Endothelial cell of umbilical vein (primary cell): ENCODE measurements around the gene ARHGAP31. TPM values are rescaled to one million over a fixed set of nuclear protein-coding genes. Genes with fewer than 3 reads are reported as not detected.

ENCODE experiments used
- BruUV-seq: library from RNA; stranded (reverse); fragments of 400-500 nt; replicated peaks from 2 replicates; lab custom pipeline; 2021; lab: Mats Ljungman, UMichigan
- CTCF ChIA-PET: fragments of 300-600, 350-600 bp; sonication (Branson Sonifier 250); formaldehyde crosslinking; loops from one replicate; lab custom pipeline; 2021; ENCODE audit warnings: antibody characterized with exemption, inconsistent platforms; lab: Charles Lee
- POLR2A ChIA-PET: fragments of 300-600, 350-600 bp; sonication (Branson Sonifier 250); formaldehyde crosslinking; loops from one replicate; lab custom pipeline; 2021; ENCODE audit warnings: antibody characterized with exemption, inconsistent platforms; lab: Charles Lee
- DNase-seq: peaks from one replicate; pipeline ENCODE4 v3.0.0-alpha.2; 2011; ENCODE audit warnings: low read depth, low spot score
- FAIRE-seq: peaks from 2 replicates; lab custom pipeline; 2011; peaks lifted over from hg19 to GRCh38; lab: Jason Lieb, UNC
- H2AFZ ChIP-seq: 2 replicates; pipeline ENCODE4 v1.6.0; 2012; ENCODE audit warnings: low read depth, low read length, control low read depth, inconsistent platforms
- H3K27ac ChIP-seq: 2 replicates; pipeline ENCODE4 v1.5.1; 2011; ENCODE audit warnings: low read depth, mild to moderate bottlenecking, control low read depth, low read length, moderate library complexity; ENCODE audit not compliant: insufficient read depth
- H3K27me3 ChIP-seq, 2 experiments: 2 replicates each; pipeline versions ENCODE4 v1.6.0 to v1.6.1; 2011; ENCODE audit warnings: low read length in 2 of 2, mixed read lengths in 1 of 2; ENCODE audit not compliant: control insufficient read depth in 2 of 2, insufficient read depth in 2 of 2
- H3K36me3 ChIP-seq, 2 experiments: 2 replicates in 1 of 2; 3 replicates in 1 of 2; pipeline ENCODE4 v1.5.1; 2011; ENCODE audit warnings: low read length in 2 of 2, mild to moderate bottlenecking in 1 of 2, moderate library complexity in 1 of 2; ENCODE audit not compliant: control insufficient read depth in 2 of 2, insufficient read depth in 2 of 2; ENCODE audit errors: extremely low read depth in 1 of 2
- H3K4me1 ChIP-seq: 3 replicates; pipeline ENCODE4 v1.5.1; 2011; ENCODE audit warnings: mild to moderate bottlenecking, low read length; ENCODE audit not compliant: control insufficient read depth, insufficient read depth; ENCODE audit errors: extremely low read depth
- H3K4me2 ChIP-seq: 2 replicates; pipeline ENCODE4 v1.6.1; 2011; ENCODE audit warnings: low read length, control low read depth, mixed read lengths; ENCODE audit not compliant: insufficient read depth
- H3K4me3 ChIP-seq, 3 experiments: fragments of 200-600 bp in 1 of 3; sonication (generic), shearing (Covaris generic) in 1 of 3; replicated peaks in 1 of 3; 2 replicates each; pipeline ENCODE4 v1.5.1; 2011 to 2016; ENCODE audit warnings: control low read depth in 3 of 3, low read length in 3 of 3, mild to moderate bottlenecking in 2 of 3, inconsistent platforms in 1 of 3, low read depth in 1 of 3, moderate library complexity in 1 of 3; ENCODE audit not compliant: insufficient read depth in 1 of 3
- H3K79me2 ChIP-seq: 2 replicates; pipeline ENCODE4 v1.6.0; 2012; ENCODE audit warnings: low read length, inconsistent platforms; ENCODE audit not compliant: control insufficient read depth, insufficient read depth
- H3K9ac ChIP-seq: replicated peaks from 2 replicates; pipeline ENCODE3; 2011; ENCODE audit warnings: low read length, control low read depth; ENCODE audit not compliant: insufficient read depth; ENCODE audit errors: extremely low read depth
- H3K9me1 ChIP-seq: replicated peaks from 3 replicates; pipeline ENCODE4 v1.6.0; 2011; ENCODE audit warnings: mild to moderate bottlenecking, low read length; ENCODE audit not compliant: control insufficient read depth, insufficient read depth; ENCODE audit errors: extremely low read depth
- H3K9me3 ChIP-seq: replicated peaks from 2 replicates; pipeline ENCODE4 v1.5.1; 2012; ENCODE audit warnings: low read length, inconsistent platforms; ENCODE audit not compliant: control insufficient read depth, insufficient read depth
- H4K20me1 ChIP-seq: replicated peaks from 2 replicates; pipeline ENCODE3; 2011; ENCODE audit warnings: mild to moderate bottlenecking, low read length; ENCODE audit not compliant: control insufficient read depth, insufficient read depth; ENCODE audit errors: extremely low read depth
- EZH2 ChIP-seq: IDR thresholded peaks from 2 replicates; pipeline ENCODE4 v1.6.1; 2012; ENCODE audit warnings: borderline replicate concordance, low read depth, mild to moderate bottlenecking, moderate library complexity, low read length, inconsistent platforms; ENCODE audit not compliant: severe bottlenecking
- FOS ChIP-seq: IDR thresholded peaks from 2 replicates; pipeline ENCODE4 v1.6.1; 2011; ENCODE audit warnings: mild to moderate bottlenecking, low read length, moderate library complexity, borderline replicate concordance; ENCODE audit not compliant: insufficient read depth
- GATA2 ChIP-seq: IDR thresholded peaks from 2 replicates; pipeline ENCODE4 v1.7.0; 2011; ENCODE audit warnings: low read depth, mild to moderate bottlenecking, moderate library complexity, mixed read lengths, low read length; ENCODE audit not compliant: insufficient read length, insufficient read depth
- JUN ChIP-seq: IDR thresholded peaks from 2 replicates; pipeline ENCODE4 v1.6.1; 2011; ENCODE audit warnings: borderline replicate concordance, low read depth; ENCODE audit not compliant: insufficient read length, insufficient read depth
- MYC ChIP-seq: IDR thresholded peaks from one replicate; pipeline ENCODE4 v1.6.1; 2011; ENCODE audit warnings: mild to moderate bottlenecking, low read depth, low read length
- POLR2A ChIP-seq: IDR thresholded peaks from 2 replicates; pipeline ENCODE4 v1.6.1; 2012; ENCODE audit warnings: low read depth, mild to moderate bottlenecking, control low read depth, low read length
- POLR2AphosphoS5 ChIP-seq: IDR thresholded peaks from 2 replicates; pipeline ENCODE4 v1.6.1; 2012; ENCODE audit warnings: low read depth, mild to moderate bottlenecking, control low read depth, low read length, moderate library complexity; ENCODE audit not compliant: insufficient read depth
- dilution Hi-C: fragments of 300-500 bp; cut with MboI; formaldehyde crosslinking; loops from one replicate; pipeline ENCODE4 v1.15.0; 2019; ENCODE audit warnings: low sequenced_read_pairs; ENCODE audit not compliant: extremely low pct_ligation_motif_present
- intact Hi-C: fragments of 100-400 bp; cut with micrococcal nuclease; formaldehyde crosslinking; loops from one replicate; pipeline ENCODE4 v1.10.0; 2022
- polyA plus RNA-seq, 4 experiments: library from polyadenylated mRNA; depleted of rRNA in 3 of 4; stranded (reverse) in 3 of 4; unstranded in 1 of 4; fragments of >200 nt; gene quantifications; 2 replicates each; pipeline versions ENCODE4 v1.2.1 to v1.2.3, GENCODE V29; 2011 to 2012; ENCODE audit warnings: missing spikeins in 1 of 4
- total RNA-seq: library from RNA; stranded (reverse); gene quantifications from 2 replicates; pipeline ENCODE4 v1.2.3, GENCODE V29; 2021
- TF ChIP-seq, protein P1 (sequence below): IDR thresholded peaks from 2 replicates; pipeline ENCODE4 v1.6.1; 2011; ENCODE audit not compliant: insufficient read depth, insufficient read length
- TF ChIP-seq, protein P2 (sequence below), 2 donors: IDR thresholded peaks; 1 replicate in 1 of 2; 2 replicates in 1 of 2; pipeline ENCODE4 v1.5.1; 2011; ENCODE audit warnings: low read length in 2 of 2, mild to moderate bottlenecking in 2 of 2, moderate library complexity in 2 of 2, control low read depth in 1 of 2, inconsistent platforms in 1 of 2, low read depth in 1 of 2; ENCODE audit not compliant: insufficient read depth in 1 of 2; ENCODE audit errors: extremely low read depth in 1 of 2

ARHGAP31 gene
- total and polyA plus RNA-seq, 2 donors (not counting 3 experiments of a cell fraction or from before 2014, with no cell fraction given) = 25.5 to 65.8 TPM

DNA sequence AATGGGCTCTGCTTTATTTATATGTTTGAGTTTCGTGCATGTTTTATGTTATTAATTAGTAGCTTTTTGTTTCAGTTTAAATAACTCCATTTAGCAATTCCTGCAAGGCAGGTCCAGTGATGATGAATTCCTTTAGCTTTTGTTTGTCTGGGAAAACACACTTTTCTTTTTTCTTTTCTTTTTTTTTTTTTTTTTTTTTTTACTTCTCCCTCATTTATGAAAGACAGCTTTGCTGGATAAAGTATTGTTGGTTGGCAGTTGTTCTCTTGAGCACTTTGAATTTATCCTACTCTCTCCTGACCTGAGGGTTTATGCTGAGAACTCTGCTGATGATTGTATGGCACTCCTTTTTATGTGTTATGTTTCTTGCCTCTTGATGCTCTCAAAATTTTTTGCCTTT, 133.5 kb downstream of the ARHGAP31 start:
- CTCF ChIA-PET = interaction anchor here (0.6 to 1.1 kb wide), 2 partner anchors 106 to 760 kb away, joined by 3 read pairs; no protein-coding TSS in a partner anchor
- DNase-seq (no peak), FAIRE-seq (no peak)
- no peak overlapping the region for H3K9ac ChIP-seq
- peaks cover 6 to 8% of the 10 kb centered on the region in 2 experiments for H3K36me3 ChIP-seq
- POLR2A ChIA-PET = interaction anchor here (0.6 kb wide), 1 partner anchor 36 kb away, joined by 5 read pairs; the partner anchor contains the start of gene TMEM39A
- no peak overlapping the region for H3K27ac ChIP-seq
- H3K27me3 ChIP-seq = no peaks in the 10 kb centered on the region
- intact Hi-C loops = loop anchor here (2.0 kb wide), 1 partner anchor 153 kb away; no protein-coding TSS in a partner anchor
- H3K79me2 ChIP-seq = no peaks in the 10 kb centered on the region
- no peak overlapping the region for H3K4me3 ChIP-seq
- TF ChIP-seq POLR2A = no peak
- TF ChIP-seq POLR2AphosphoS5 = no peak
- no peak for TF ChIP-seq EZH2
- no peak for TF ChIP-seq MYC
- TF ChIP-seq GATA2 = no peak
- TF ChIP-seq FOS = no peak
- TF ChIP-seq, protein P1, sequence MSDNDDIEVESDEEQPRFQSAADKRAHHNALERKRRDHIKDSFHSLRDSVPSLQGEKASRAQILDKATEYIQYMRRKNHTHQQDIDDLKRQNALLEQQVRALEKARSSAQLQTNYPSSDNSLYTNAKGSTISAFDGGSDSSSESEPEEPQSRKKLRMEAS = no peak
- TF ChIP-seq, protein P2, sequence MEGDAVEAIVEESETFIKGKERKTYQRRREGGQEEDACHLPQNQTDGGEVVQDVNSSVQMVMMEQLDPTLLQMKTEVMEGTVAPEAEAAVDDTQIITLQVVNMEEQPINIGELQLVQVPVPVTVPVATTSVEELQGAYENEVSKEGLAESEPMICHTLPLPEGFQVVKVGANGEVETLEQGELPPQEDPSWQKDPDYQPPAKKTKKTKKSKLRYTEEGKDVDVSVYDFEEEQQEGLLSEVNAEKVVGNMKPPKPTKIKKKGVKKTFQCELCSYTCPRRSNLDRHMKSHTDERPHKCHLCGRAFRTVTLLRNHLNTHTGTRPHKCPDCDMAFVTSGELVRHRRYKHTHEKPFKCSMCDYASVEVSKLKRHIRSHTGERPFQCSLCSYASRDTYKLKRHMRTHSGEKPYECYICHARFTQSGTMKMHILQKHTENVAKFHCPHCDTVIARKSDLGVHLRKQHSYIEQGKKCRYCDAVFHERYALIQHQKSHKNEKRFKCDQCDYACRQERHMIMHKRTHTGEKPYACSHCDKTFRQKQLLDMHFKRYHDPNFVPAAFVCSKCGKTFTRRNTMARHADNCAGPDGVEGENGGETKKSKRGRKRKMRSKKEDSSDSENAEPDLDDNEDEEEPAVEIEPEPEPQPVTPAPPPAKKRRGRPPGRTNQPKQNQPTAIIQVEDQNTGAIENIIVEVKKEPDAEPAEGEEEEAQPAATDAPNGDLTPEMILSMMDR (IDR thresholded peaks at IDR 0.05; ENCODE audit: extremely low read depth in 1 of 2, insufficient read depth in 1 of 2, low read depth in 1 of 2, low read length in 2 of 2) = no peak
- no peak for TF ChIP-seq JUN
- H4K20me1 ChIP-seq = no peaks in the 10 kb centered on the region
- no TSS peak for BruUV-seq
- no peaks in the 10 kb centered on the region for H3K9me1 ChIP-seq
- no peak overlapping the region for H3K4me2 ChIP-seq
- H3K9me3 ChIP-seq = no peaks in the 10 kb centered on the region
- peaks cover 5% of the 10 kb centered on the region for H3K4me1 ChIP-seq
- dilution Hi-C loops = no loop called here
- no peak overlapping the region for H2AFZ ChIP-seq
